Cardiac muscle cell (in vitro differentiated cells and primary cell): ENCODE measurements around the gene INPP5B. TPM values are rescaled to one million over a fixed set of nuclear protein-coding genes. Genes with fewer than 3 reads are reported as not detected.
A peak's percentile ranks its signal among the peaks of the same experiment; 100 is the strongest.

Experiments
- DNase-seq, 2 donors: peaks; one replicate each; pipeline versions ENCODE4 v3.0.0 to v3.0.0-alpha.2; 2010 to 2017; ENCODE audit warnings: low read depth in 1 of 2, low spot score in 1 of 2
- H3K27ac ChIP-seq: fragments of 200-600 bp; sonication (generic); 2 replicates; pipeline ENCODE4 v1.5.1; 2016
- H3K27me3 ChIP-seq: fragments of 200-600 bp; sonication (generic); 2 replicates; pipeline ENCODE4 v1.6.0; 2016; ENCODE audit warnings: control low read depth
- H3K36me3 ChIP-seq: fragments of 200-600 bp; sonication (generic); 2 replicates; pipeline ENCODE4 v1.5.1; 2016; ENCODE audit warnings: control low read depth
- H3K4me1 ChIP-seq: fragments of 200-600 bp; sonication (generic); 2 replicates; pipeline ENCODE4 v1.8.1; 2017; ENCODE audit warnings: low read depth, mild to moderate bottlenecking, mixed run types
- H3K4me3 ChIP-seq: fragments of 200-600 bp; sonication (generic); 2 replicates; pipeline ENCODE4 v1.5.1; 2016; ENCODE audit warnings: mild to moderate bottlenecking
- H3K9me3 ChIP-seq: fragments of 200-600 bp; sonication (generic); 2 replicates; pipeline ENCODE4 v1.5.1; 2017; ENCODE audit warnings: low read depth, mild to moderate bottlenecking, control low read depth
- CTCF ChIP-seq: IDR thresholded peaks from 2 replicates; pipeline ENCODE4 v1.5.1; 2012; ENCODE audit warnings: low read depth, mild to moderate bottlenecking, low read length
- polyA plus RNA-seq: library from polyadenylated mRNA; unstranded; fragments of >200 nt; fragmentation: Nextera tagmentation; extraction: Ambion mirVana; gene quantifications from 2 replicates; pipeline ENCODE4 v1.2.1, GENCODE V29; 2016
- total RNA-seq: library from RNA; depleted of rRNA; stranded (reverse); fragments of >200 nt; gene quantifications from 2 replicates; pipeline ENCODE4 v1.2.3, GENCODE V29; 2016

Gene INPP5B
- total and polyA plus RNA-seq, 2 experiments from 2014 or later = 9.9 to 18.4 TPM

GRCh38 chr1:37879865-37880264 is 67.0 kb downstream of the INPP5B start:
- Histone ChIP-seq H3K27ac (no peak overlapping the region), H3K9me3 (no peaks in the 10 kb centered on the region), H3K4me1 (no peaks in the 10 kb centered on the region), H3K27me3 (no peaks in the 10 kb centered on the region), H3K4me3 (no peak overlapping the region), H3K36me3 (peaks cover 42% of the 10 kb centered on the region)
- no peak for TF ChIP-seq CTCF
- DNase-seq = no peak

- H3K9me3 ChIP-seq = no peaks in the 10 kb centered on the region
- no peak for DNase-seq
- H3K27ac ChIP-seq = no peak overlapping the region
- H3K27me3 ChIP-seq = no peaks in the 10 kb centered on the region
- peaks cover 53% of the 10 kb centered on the region for H3K36me3 ChIP-seq
- H3K4me1 ChIP-seq = no peaks in the 10 kb centered on the region
- no peak overlapping the region for H3K4me3 ChIP-seq
- TF ChIP-seq CTCF = no peak
These were observed 68.8 kb downstream of the INPP5B start for GRCh38 chr1:37878071-37878470.

GRCh38 chr1:37875833-37876232 is 71.0 kb downstream of the INPP5B start:
- Histone ChIP-seq H3K27ac (no peak overlapping the region), H3K27me3 (no peaks in the 10 kb centered on the region), H3K9me3 (no peaks in the 10 kb centered on the region), H3K4me1 (no peaks in the 10 kb centered on the region), H3K36me3 (peaks cover 51% of the 10 kb centered on the region), H3K4me3 (no peak overlapping the region)
- TF ChIP-seq CTCF = peak; percentile 22
- peak in 1 of 2 donors; percentile 16 for DNase-seq

- Histone ChIP-seq H3K4me1 (no peaks in the 10 kb centered on the region), H3K4me3 (no peak overlapping the region), H3K27ac (no peak overlapping the region), H3K36me3 (peaks cover 32% of the 10 kb centered on the region), H3K9me3 (no peaks in the 10 kb centered on the region), H3K27me3 (no peaks in the 10 kb centered on the region)
- DNase-seq = no peak
- no peak for TF ChIP-seq CTCF
These were observed 74.2 kb downstream of the INPP5B start for GRCh38 chr1:37872692-37873091.

GRCh38 chr1:37868466-37868865 is 78.4 kb downstream of the INPP5B start:
- Histone ChIP-seq H3K4me1 (no peaks in the 10 kb centered on the region), H3K36me3 (peaks cover 20% of the 10 kb centered on the region), H3K9me3 (no peaks in the 10 kb centered on the region), H3K27me3 (no peaks in the 10 kb centered on the region), H3K27ac (no peak overlapping the region), H3K4me3 (no peak overlapping the region)
- DNase-seq = no peak
- TF ChIP-seq CTCF = no peak

- Histone ChIP-seq H3K27me3 (no peaks in the 10 kb centered on the region), H3K27ac (no peak overlapping the region), H3K36me3 (peaks cover 19% of the 10 kb centered on the region), H3K4me3 (no peak overlapping the region), H3K4me1 (no peaks in the 10 kb centered on the region), H3K9me3 (no peaks in the 10 kb centered on the region)
- TF ChIP-seq CTCF = no peak
- no peak for DNase-seq
These were observed 79.1 kb downstream of the INPP5B start for GRCh38 chr1:37867784-37868183.
